WERI-Rb-1 (cell line): Measurements from ENCODE around the gene RAD1.

Experiments
- DNase-seq: peaks from one replicate; pipeline ENCODE4 v3.0.0-alpha.2; 2020
- H3K27ac ChIP-seq: fragments of 250-450 bp; sonication (Bioruptor Pico); 2 replicates; pipeline ENCODE4 v1.5.1; 2020; ENCODE audit warnings: mild to moderate bottlenecking, moderate library complexity
- H3K27me3 ChIP-seq: fragments of 250-450 bp; sonication (Bioruptor Pico); 2 replicates; pipeline ENCODE4 v1.5.1; 2021; ENCODE audit warnings: mild to moderate bottlenecking, low read depth, moderate library complexity; ENCODE audit not compliant: insufficient read depth, severe bottlenecking
- H3K36me3 ChIP-seq: fragments of 250-450 bp; sonication (Bioruptor Pico); 2 replicates; pipeline ENCODE4 v1.5.1; 2020; ENCODE audit warnings: mild to moderate bottlenecking, moderate library complexity
- H3K4me3 ChIP-seq: 2 replicates; pipeline ENCODE4 v1.5.1; 2011; ENCODE audit warnings: low read depth, mild to moderate bottlenecking, control low read depth, low read length
- H3K9me3 ChIP-seq: fragments of 250-450 bp; sonication (Bioruptor Pico); 2 replicates; pipeline ENCODE4 v1.5.1; 2021; ENCODE audit warnings: mild to moderate bottlenecking, moderate library complexity; ENCODE audit not compliant: severe bottlenecking
- TF ChIP-seq, protein P1 (sequence below): IDR thresholded peaks from 2 replicates; pipeline ENCODE4 v1.5.1; 2011; ENCODE audit warnings: low read depth, mild to moderate bottlenecking, control low read depth, inconsistent platforms, low read length

The RAD1 gene

DNA sequence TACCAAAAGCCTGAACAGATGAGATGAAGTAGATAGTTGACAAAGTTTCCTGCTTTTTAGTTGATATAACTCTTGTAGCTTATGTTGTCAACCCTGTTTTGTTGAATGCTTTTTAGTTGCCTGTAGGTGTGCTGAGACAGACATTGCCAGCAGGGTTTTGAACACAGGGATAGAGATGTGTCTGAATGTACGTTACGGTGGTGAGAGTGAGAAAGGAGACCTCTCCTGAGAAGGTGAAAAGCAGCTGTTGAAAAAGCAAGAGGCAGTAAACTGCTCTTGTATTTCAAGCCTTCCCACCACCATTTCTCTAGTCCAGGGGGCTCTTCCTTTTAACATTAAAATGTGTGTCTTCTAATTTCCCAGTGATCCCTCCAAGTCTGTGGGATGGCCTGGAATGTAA lies 28.7 kb upstream of the RAD1 start:
- Histone ChIP-seq H3K4me3 (no peak overlapping the region), H3K27ac (no peak overlapping the region), H3K27me3 (no peaks in the 10 kb centered on the region), H3K36me3 (peaks cover 43% of the 10 kb centered on the region), H3K9me3 (no peaks in the 10 kb centered on the region)
- TF ChIP-seq, protein P1, sequence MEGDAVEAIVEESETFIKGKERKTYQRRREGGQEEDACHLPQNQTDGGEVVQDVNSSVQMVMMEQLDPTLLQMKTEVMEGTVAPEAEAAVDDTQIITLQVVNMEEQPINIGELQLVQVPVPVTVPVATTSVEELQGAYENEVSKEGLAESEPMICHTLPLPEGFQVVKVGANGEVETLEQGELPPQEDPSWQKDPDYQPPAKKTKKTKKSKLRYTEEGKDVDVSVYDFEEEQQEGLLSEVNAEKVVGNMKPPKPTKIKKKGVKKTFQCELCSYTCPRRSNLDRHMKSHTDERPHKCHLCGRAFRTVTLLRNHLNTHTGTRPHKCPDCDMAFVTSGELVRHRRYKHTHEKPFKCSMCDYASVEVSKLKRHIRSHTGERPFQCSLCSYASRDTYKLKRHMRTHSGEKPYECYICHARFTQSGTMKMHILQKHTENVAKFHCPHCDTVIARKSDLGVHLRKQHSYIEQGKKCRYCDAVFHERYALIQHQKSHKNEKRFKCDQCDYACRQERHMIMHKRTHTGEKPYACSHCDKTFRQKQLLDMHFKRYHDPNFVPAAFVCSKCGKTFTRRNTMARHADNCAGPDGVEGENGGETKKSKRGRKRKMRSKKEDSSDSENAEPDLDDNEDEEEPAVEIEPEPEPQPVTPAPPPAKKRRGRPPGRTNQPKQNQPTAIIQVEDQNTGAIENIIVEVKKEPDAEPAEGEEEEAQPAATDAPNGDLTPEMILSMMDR: no peak
- no peak for DNase-seq

- no peak overlapping the region for H3K27ac ChIP-seq
Measured at GRCh38 chr5:34941936-34942335, 26.6 kb upstream of the RAD1 start.

GRCh38 chr5:34932947-34933346 lies 17.6 kb upstream of the RAD1 start:
- no peak for DNase-seq
- Histone ChIP-seq H3K9me3 (no peaks in the 10 kb centered on the region), H3K4me3 (no peak overlapping the region), H3K36me3 (peaks cover 54% of the 10 kb centered on the region), H3K27me3 (no peaks in the 10 kb centered on the region), H3K27ac (no peak overlapping the region)
- TF ChIP-seq, protein P1: no peak

More at GRCh38 chr5:34941936-34942335, 26.6 kb upstream of the RAD1 start:
- DNase-seq: no peak
- Histone ChIP-seq H3K9me3 (no peaks in the 10 kb centered on the region), H3K36me3 (peaks cover 60% of the 10 kb centered on the region), H3K4me3 (no peak overlapping the region), H3K27me3 (no peaks in the 10 kb centered on the region)
- TF ChIP-seq, protein P1: no peak

- TF ChIP-seq, protein P1: no peak
- no peak for DNase-seq
- no peak overlapping the region for H3K27ac ChIP-seq
- peaks cover 49% of the 10 kb centered on the region for H3K36me3 ChIP-seq
- H3K27me3 ChIP-seq: no peaks in the 10 kb centered on the region
- peak overlapping the region; percentile 99 for H3K4me3 ChIP-seq
- no peaks in the 10 kb centered on the region for H3K9me3 ChIP-seq
Measured at GRCh38 chr5:34930870-34931269, 15.6 kb upstream of the RAD1 start.

DNA sequence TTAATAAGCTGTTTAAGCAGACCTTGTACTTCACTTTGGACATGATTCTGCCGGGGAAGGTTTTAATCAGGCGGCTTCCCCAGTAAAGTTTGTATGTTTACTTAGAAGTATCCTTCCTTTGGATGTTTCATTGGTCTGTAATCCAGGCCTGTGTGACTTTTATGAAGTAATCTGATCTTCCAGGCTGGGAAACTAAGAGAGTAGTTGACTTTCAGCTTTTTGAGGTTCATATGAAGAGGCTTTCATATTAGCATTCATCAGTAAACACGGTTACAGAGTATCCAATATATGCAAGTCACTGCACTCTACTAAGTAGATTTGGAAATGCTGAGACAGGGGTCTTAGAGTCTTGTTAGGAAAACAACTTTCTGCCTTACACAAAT lies 15.1 kb upstream of the RAD1 start:
- Histone ChIP-seq H3K27ac (peak overlapping the region; percentile 85), H3K9me3 (no peaks in the 10 kb centered on the region), H3K36me3 (peaks cover 49% of the 10 kb centered on the region), H3K4me3 (peak overlapping the region; percentile 99), H3K27me3 (no peaks in the 10 kb centered on the region)
- TF ChIP-seq, protein P1: no peak
- DNase-seq: no peak

DNA sequence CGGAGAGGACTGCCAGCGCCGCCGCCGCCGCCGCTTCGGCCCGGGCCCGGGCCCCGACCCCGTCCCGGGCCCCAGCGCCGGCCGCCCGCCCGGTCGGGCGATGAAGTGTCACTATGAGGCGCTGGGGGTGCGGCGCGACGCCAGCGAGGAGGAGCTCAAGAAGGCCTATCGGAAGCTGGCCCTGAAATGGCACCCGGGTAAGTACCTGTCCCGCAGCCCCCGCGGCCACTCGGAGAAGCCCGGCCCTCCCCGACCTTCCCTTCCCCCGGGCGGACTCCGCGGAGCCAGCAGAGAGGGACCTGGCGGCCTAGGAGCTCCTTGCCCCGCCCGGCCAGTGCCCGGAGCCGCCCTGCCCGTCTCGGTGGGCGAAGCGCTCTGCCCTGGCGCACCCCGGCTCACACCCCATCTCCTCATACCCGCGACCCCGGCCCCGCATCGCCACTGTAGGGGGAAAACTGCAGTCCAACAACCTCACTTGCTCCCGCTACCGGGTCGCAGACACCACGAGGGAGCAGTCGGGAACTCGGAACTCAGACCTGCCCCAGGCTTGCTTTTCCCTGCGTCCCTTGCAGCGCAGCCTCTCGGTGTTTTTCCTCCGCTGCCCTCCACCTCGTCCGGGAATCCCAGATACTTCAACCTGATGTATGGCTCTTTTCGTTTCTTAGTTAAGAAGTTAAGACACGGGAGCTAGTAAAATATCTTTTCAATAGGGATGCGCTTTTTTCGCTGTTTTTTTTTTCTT lies 14.6 kb upstream of the RAD1 start:
- Histone ChIP-seq H3K36me3 (peaks cover 50% of the 10 kb centered on the region), H3K27me3 (no peaks in the 10 kb centered on the region), H3K9me3 (no peaks in the 10 kb centered on the region), H3K27ac (peak overlapping the region; percentile 85), H3K4me3 (peak overlapping the region; percentile 99)
- TF ChIP-seq, protein P1: no peak
- peak; percentile 87 for DNase-seq
